OCI-LY3 (cell line): ENCODE data around the gene MAML2.

Experiments
- CTCF ChIP-seq: fragments of 200-600, 300-600 bp; sonication (generic); IDR thresholded peaks from 2 replicates; pipeline ENCODE4 v1.5.1; 2014; ENCODE audit warnings: antibody characterized with exemption, low read length, low read depth
- EZH2phosphoT487 ChIP-seq: fragments of 200-600 bp; shearing (Covaris generic); IDR thresholded peaks from 2 replicates; pipeline ENCODE4 v1.6.1; 2018; ENCODE audit warnings: antibody characterized with exemption, mixed run types, low read depth

GRCh38 chr11:96222102-96222501 lies 120.9 kb downstream of the MAML2 start:
- TF ChIP-seq CTCF (no peak), EZH2phosphoT487 (no peak)
